ENCODE measurements around the gene PHETA2.

DNA sequence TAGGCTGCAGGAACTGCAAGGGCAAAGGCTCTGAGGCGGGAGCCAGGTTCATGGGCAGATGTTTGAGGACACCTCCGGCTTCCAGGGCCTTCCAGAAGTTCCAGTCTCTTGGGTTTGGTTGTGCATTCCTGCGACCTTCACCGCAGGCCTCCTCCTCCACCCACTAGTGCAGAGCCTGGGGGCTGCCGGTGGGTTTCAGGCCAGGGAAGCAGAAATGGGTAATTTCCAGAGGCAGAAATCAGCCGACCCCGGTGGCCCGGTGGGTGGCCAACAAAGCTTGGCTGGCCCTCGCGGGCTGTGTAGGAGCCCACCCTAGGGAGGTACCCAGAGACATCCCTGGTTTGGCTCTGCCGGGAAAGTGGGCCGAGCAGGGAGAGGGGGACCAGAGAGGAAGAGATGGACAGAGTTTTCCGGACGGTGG is 417 bp upstream of the PHETA2 start:
- TF ChIP-seq, protein P1, sequence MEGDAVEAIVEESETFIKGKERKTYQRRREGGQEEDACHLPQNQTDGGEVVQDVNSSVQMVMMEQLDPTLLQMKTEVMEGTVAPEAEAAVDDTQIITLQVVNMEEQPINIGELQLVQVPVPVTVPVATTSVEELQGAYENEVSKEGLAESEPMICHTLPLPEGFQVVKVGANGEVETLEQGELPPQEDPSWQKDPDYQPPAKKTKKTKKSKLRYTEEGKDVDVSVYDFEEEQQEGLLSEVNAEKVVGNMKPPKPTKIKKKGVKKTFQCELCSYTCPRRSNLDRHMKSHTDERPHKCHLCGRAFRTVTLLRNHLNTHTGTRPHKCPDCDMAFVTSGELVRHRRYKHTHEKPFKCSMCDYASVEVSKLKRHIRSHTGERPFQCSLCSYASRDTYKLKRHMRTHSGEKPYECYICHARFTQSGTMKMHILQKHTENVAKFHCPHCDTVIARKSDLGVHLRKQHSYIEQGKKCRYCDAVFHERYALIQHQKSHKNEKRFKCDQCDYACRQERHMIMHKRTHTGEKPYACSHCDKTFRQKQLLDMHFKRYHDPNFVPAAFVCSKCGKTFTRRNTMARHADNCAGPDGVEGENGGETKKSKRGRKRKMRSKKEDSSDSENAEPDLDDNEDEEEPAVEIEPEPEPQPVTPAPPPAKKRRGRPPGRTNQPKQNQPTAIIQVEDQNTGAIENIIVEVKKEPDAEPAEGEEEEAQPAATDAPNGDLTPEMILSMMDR (IDR thresholded peaks at IDR 0.05): no peak
- no peak for TF ChIP-seq POLR2A (IDR thresholded peaks at IDR 0.05)

Measured in testis (tissue), 2 donors.